ENCODE measurements around the gene C16orf78.

C16orf78 gene

GRCh38 chr16:49342336-49343265 is 31.0 kb upstream of the C16orf78 start:
- no peak overlapping the region for H3K4me3 ChIP-seq (ENCODE audit: low read depth, low read length)
- DNase-seq (ENCODE audit: low read depth): no peak
- TF ChIP-seq, protein P1, sequence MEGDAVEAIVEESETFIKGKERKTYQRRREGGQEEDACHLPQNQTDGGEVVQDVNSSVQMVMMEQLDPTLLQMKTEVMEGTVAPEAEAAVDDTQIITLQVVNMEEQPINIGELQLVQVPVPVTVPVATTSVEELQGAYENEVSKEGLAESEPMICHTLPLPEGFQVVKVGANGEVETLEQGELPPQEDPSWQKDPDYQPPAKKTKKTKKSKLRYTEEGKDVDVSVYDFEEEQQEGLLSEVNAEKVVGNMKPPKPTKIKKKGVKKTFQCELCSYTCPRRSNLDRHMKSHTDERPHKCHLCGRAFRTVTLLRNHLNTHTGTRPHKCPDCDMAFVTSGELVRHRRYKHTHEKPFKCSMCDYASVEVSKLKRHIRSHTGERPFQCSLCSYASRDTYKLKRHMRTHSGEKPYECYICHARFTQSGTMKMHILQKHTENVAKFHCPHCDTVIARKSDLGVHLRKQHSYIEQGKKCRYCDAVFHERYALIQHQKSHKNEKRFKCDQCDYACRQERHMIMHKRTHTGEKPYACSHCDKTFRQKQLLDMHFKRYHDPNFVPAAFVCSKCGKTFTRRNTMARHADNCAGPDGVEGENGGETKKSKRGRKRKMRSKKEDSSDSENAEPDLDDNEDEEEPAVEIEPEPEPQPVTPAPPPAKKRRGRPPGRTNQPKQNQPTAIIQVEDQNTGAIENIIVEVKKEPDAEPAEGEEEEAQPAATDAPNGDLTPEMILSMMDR (IDR thresholded peaks at IDR 0.05; ENCODE audit: insufficient read depth, low read depth, low read length, missing control alignments): no peak

GRCh38 chr16:49343291-49343690 is 30.3 kb upstream of the C16orf78 start:
- TF ChIP-seq, protein P1 (IDR thresholded peaks at IDR 0.05; ENCODE audit: insufficient read depth, low read depth, low read length, missing control alignments): no peak

DNA sequence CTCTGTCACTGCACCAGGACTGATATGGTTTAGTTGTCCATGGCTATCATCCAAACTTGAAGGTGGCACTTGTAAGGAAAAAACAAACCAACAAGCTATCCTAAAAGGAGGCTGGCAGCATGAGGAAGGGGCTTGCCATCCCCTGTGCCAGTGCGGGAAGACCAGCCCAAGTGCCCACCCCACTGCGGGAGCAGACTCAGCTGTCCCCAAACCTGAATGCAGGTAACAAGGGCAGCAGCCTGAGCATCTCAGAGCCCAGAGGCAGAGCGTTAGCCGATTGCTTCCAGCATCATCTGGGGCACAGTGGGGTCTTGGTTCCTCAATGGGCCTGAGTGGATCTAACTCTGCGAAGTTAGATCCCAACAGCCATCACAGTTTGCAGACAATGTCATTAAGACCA is 29.2 kb upstream of the C16orf78 start:
- TF ChIP-seq, protein P1 (IDR thresholded peaks at IDR 0.05; ENCODE audit: insufficient read depth, low read depth, low read length, missing control alignments): no peak

More at GRCh38 chr16:49343291-49343690, 30.3 kb upstream of the C16orf78 start:
- H3K4me3 ChIP-seq (ENCODE audit: low read depth, low read length): no peak overlapping the region
- no peak for DNase-seq (ENCODE audit: low read depth)

GRCh38 chr16:49345829-49346228 is 27.8 kb upstream of the C16orf78 start:
- DNase-seq (ENCODE audit: low read depth): peak; percentile 26
- TF ChIP-seq, protein P1 (IDR thresholded peaks at IDR 0.05; ENCODE audit: insufficient read depth, low read depth, low read length, missing control alignments): no peak
- no peak overlapping the region for H3K4me3 ChIP-seq (ENCODE audit: low read depth, low read length)

More for the DNA sequence above, 29.2 kb upstream of the C16orf78 start:
- no peak for DNase-seq (ENCODE audit: low read depth)
- no peak overlapping the region for H3K4me3 ChIP-seq (ENCODE audit: low read depth, low read length)

DNA sequence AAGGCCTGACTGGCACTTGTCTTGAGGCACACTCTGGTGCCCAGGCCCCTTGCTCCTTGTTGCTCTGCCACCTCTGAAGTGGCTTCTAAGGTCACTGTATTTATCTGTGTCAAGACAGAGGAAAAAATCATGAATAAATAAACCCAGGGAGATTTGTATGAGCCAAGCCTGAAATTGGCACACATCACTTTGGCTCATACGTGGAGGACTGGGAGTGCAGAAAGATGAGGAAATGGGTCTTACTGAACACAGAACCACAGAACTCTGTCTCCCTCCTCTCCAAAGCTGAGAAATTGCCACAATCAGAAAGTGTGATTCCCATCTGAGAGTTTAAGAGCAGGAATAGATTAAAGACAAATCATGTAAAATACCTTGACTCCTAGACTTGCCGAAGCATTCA is 27.1 kb upstream of the C16orf78 start:
- DNase-seq (ENCODE audit: low read depth): no peak
- TF ChIP-seq, protein P1 (IDR thresholded peaks at IDR 0.05; ENCODE audit: insufficient read depth, low read depth, low read length, missing control alignments): no peak
- no peak overlapping the region for H3K4me3 ChIP-seq (ENCODE audit: low read depth, low read length)

- H3K4me3 ChIP-seq (ENCODE audit: low read depth, low read length): no peak overlapping the region
- no peak for DNase-seq (ENCODE audit: low read depth)
- TF ChIP-seq, protein P1 (IDR thresholded peaks at IDR 0.05; ENCODE audit: insufficient read depth, low read depth, low read length, missing control alignments): no peak
These were observed 26.1 kb upstream of the C16orf78 start for GRCh38 chr16:49347476-49347875.
